Measurements from ENCODE around the gene AGBL2.

AGBL2 gene

DNA sequence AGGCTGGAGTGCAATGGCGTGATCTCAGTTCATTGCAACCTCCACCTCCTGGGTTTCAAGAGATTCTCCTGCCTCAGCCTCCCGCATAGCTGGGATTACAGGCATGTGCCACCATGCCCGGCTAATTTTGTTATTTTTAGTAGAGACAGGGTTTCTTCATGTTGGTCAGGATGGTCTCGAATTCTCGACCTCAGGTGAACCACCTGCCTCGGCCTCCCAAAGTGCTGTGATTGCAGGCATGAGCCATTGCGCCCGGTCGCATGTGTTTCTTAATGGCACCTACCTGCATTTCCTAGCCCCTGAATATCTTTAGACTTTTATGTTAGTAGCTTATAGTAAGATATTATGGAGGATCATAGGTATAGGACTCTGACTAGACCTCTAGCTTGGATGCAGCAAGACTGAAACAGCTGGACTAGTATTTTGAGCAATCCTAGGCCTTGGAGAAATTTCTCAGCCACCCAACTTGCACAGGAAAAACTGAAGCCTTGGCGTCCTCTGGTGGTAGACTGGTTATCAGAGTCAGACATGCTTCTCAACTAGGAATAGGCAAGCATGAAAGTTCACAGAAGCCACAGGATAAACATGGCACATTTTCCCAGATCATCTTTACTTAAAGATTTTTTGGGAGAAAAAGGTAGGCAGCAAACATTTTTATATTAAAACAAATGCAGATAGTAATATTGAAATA, 98.3 kb downstream of the AGBL2 start:
- DNase-seq (ENCODE audit: low read depth, low spot score): peak; percentile 82
- in situ Hi-C loops (cut with HindIII; ENCODE audit: low sequenced_read_pairs): no loop called here
- no peak overlapping the region for H3K4me3 ChIP-seq (ENCODE audit: low read depth, low read length)
- TF ChIP-seq CTCF (IDR thresholded peaks at IDR 0.05; ENCODE audit: low read depth, low read length): peak; percentile 97

- TF ChIP-seq CTCF (IDR thresholded peaks at IDR 0.05; ENCODE audit: low read depth, low read length): no peak
- H3K4me3 ChIP-seq (ENCODE audit: low read depth, low read length): no peak overlapping the region
- in situ Hi-C loops (cut with HindIII; ENCODE audit: low sequenced_read_pairs): no loop called here
- no peak for DNase-seq (ENCODE audit: low read depth, low spot score)
Measured at GRCh38 chr11:47615249-47615648, 99.9 kb downstream of the AGBL2 start.

- in situ Hi-C loops (cut with HindIII; ENCODE audit: low sequenced_read_pairs): no loop called here
- H3K4me3 ChIP-seq (ENCODE audit: low read depth, low read length): no peak overlapping the region
- no peak for DNase-seq (ENCODE audit: low read depth, low spot score)
- TF ChIP-seq CTCF (IDR thresholded peaks at IDR 0.05; ENCODE audit: low read depth, low read length): no peak
Measured at GRCh38 chr11:47611348-47611794, 103.8 kb downstream of the AGBL2 start.

GRCh38 chr11:47609675-47610074, 105.5 kb downstream of the AGBL2 start:
- in situ Hi-C loops (cut with HindIII; ENCODE audit: low sequenced_read_pairs): no loop called here
- H3K4me3 ChIP-seq (ENCODE audit: low read depth, low read length): no peak overlapping the region
- no peak for TF ChIP-seq CTCF (IDR thresholded peaks at IDR 0.05; ENCODE audit: low read depth, low read length)
- no peak for DNase-seq (ENCODE audit: low read depth, low spot score)
